ENCODE results near the gene KCNH5. TPM values are rescaled to one million over a fixed set of nuclear protein-coding genes. Genes with fewer than 3 reads are reported as not detected.

KCNH5 gene
- total RNA-seq, 6 donors from 2014 or later = under 0.01 to 0.22 TPM; not detected in 4

GRCh38 chr14:62889364-62889763 is 155.9 kb downstream of the KCNH5 start:
- Histone ChIP-seq H3K27ac (no peak overlapping the region), H3K36me3 (no peaks in the 10 kb centered on the region), H3K4me1 (no peaks in the 10 kb centered on the region), H3K27me3 (no peaks in the 10 kb centered on the region), H3K4me3 (no peak overlapping the region), H3K9me3 (no peaks in the 10 kb centered on the region)
- no peak for DNase-seq
- 75 to 86% methylated on average over 4 of the region's 4 CpGs for WGBS, 2 donors
- no peak for ATAC-seq (ENCODE audit: low FRiP score in 2 of 2)
- TF ChIP-seq POLR2AphosphoS5 (IDR thresholded peaks at IDR 0.05) (no peak), CTCF (IDR thresholded peaks at IDR 0.05) (no peak), POLR2A (IDR thresholded peaks at IDR 0.05) (no peak), EP300 (IDR thresholded peaks at IDR 0.05) (no peak)

- WGBS, 2 donors = 61 to 62% methylated on average over 1 of the region's 1 CpG
- no peak for DNase-seq
- Histone ChIP-seq H3K4me1 (no peaks in the 10 kb centered on the region), H3K4me3 (no peak overlapping the region), H3K36me3 (no peaks in the 10 kb centered on the region), H3K9me3 (no peaks in the 10 kb centered on the region), H3K27ac (no peak overlapping the region), H3K27me3 (no peaks in the 10 kb centered on the region)
- TF ChIP-seq EP300 (IDR thresholded peaks at IDR 0.05) (no peak), CTCF (IDR thresholded peaks at IDR 0.05) (no peak), POLR2AphosphoS5 (IDR thresholded peaks at IDR 0.05) (no peak), POLR2A (IDR thresholded peaks at IDR 0.05) (no peak)
- ATAC-seq (ENCODE audit: low FRiP score in 2 of 2) = no peak
Measured at GRCh38 chr14:62886461-62886860, 158.8 kb downstream of the KCNH5 start.

- Histone ChIP-seq H3K4me3 (no peak overlapping the region), H3K9me3 (no peaks in the 10 kb centered on the region), H3K36me3 (no peaks in the 10 kb centered on the region), H3K27ac (no peak overlapping the region), H3K4me1 (no peaks in the 10 kb centered on the region), H3K27me3 (no peaks in the 10 kb centered on the region)
- WGBS, 2 donors = 63 to 67% methylated on average over 2 of the region's 2 CpGs
- ATAC-seq (ENCODE audit: low FRiP score in 2 of 2) = no peak
- no peak for DNase-seq
- TF ChIP-seq EP300 (IDR thresholded peaks at IDR 0.05) = no peak
- TF ChIP-seq POLR2AphosphoS5 (IDR thresholded peaks at IDR 0.05) = no peak
- TF ChIP-seq CTCF (IDR thresholded peaks at IDR 0.05) = no peak
- no peak for TF ChIP-seq POLR2A (IDR thresholded peaks at IDR 0.05)
Measured at GRCh38 chr14:62885451-62885850, 159.8 kb downstream of the KCNH5 start.

GRCh38 chr14:62882967-62883366 is 162.3 kb downstream of the KCNH5 start:
- Histone ChIP-seq H3K9me3 (no peaks in the 10 kb centered on the region), H3K27ac (no peak overlapping the region), H3K27me3 (no peaks in the 10 kb centered on the region), H3K4me3 (no peak overlapping the region), H3K36me3 (no peaks in the 10 kb centered on the region), H3K4me1 (no peaks in the 10 kb centered on the region)
- TF ChIP-seq POLR2A (IDR thresholded peaks at IDR 0.05) = no peak
- no peak for TF ChIP-seq CTCF (IDR thresholded peaks at IDR 0.05)
- TF ChIP-seq EP300 (IDR thresholded peaks at IDR 0.05) = no peak
- TF ChIP-seq POLR2AphosphoS5 (IDR thresholded peaks at IDR 0.05) = no peak
- no peak for DNase-seq
- 86 to 89% methylated on average over 2 of the region's 2 CpGs for WGBS, 2 donors
- ATAC-seq (ENCODE audit: low FRiP score in 2 of 2) = no peak

- no peak for ATAC-seq (ENCODE audit: low FRiP score in 2 of 2)
- no peak for TF ChIP-seq POLR2AphosphoS5 (IDR thresholded peaks at IDR 0.05)
- H3K36me3 ChIP-seq = no peaks in the 10 kb centered on the region
- no peaks in the 10 kb centered on the region for H3K4me1 ChIP-seq
- no peaks in the 10 kb centered on the region for H3K9me3 ChIP-seq
- no peak overlapping the region for H3K4me3 ChIP-seq
- no peak for DNase-seq
- no peak overlapping the region for H3K27ac ChIP-seq
- WGBS, 2 donors = 92 to 96% methylated on average over 1 of the region's 1 CpG
- no peaks in the 10 kb centered on the region for H3K27me3 ChIP-seq
Measured at GRCh38 chr14:62866376-62866775, 178.9 kb downstream of the KCNH5 start.

Data from upper lobe of left lung (tissue), 6 donors.